Duodenal mucosa (tissue), 2 donors: ENCODE measurements around the gene HLCS.
"Not testable (repeated sequence)": the region's sequence is repeated elsewhere in the genome, so short reads cannot be mapped to it uniquely, and the experiment has no call there.

ENCODE experiments used
- H3K27ac ChIP-seq: one replicate; pipeline ENCODE4 v1.7.0; 2013; ENCODE audit warnings: low read depth, low read length
- H3K27me3 ChIP-seq, 2 donors: one replicate each; pipeline ENCODE4 v1.7.0; 2013; ENCODE audit warnings: low read length in 2 of 2, control low read depth in 1 of 2; ENCODE audit not compliant: insufficient read depth in 2 of 2, control insufficient read depth in 1 of 2
- H3K36me3 ChIP-seq, 2 donors: one replicate each; pipeline ENCODE4 v1.7.0; 2013; ENCODE audit warnings: low read length in 2 of 2, control low read depth in 1 of 2; ENCODE audit not compliant: insufficient read depth in 2 of 2, control insufficient read depth in 1 of 2
- H3K4me1 ChIP-seq, 2 donors: one replicate each; pipeline ENCODE4 v1.7.0; 2013; ENCODE audit warnings: low read length in 2 of 2, control low read depth in 1 of 2; ENCODE audit not compliant: insufficient read depth in 2 of 2, control insufficient read depth in 1 of 2
- H3K4me3 ChIP-seq, 2 donors: one replicate each; pipeline ENCODE4 v1.7.0; 2013; ENCODE audit warnings: low read length in 2 of 2, low read depth in 1 of 2
- H3K9ac ChIP-seq, 2 donors: one replicate each; pipeline ENCODE4 v1.7.0; 2013; ENCODE audit warnings: low read length in 2 of 2, low read depth in 1 of 2
- H3K9me3 ChIP-seq, 2 donors: one replicate each; pipeline ENCODE4 v1.7.0; 2013; ENCODE audit warnings: low read length in 2 of 2, control low read depth in 1 of 2; ENCODE audit not compliant: control insufficient read depth in 1 of 2

The HLCS gene

DNA sequence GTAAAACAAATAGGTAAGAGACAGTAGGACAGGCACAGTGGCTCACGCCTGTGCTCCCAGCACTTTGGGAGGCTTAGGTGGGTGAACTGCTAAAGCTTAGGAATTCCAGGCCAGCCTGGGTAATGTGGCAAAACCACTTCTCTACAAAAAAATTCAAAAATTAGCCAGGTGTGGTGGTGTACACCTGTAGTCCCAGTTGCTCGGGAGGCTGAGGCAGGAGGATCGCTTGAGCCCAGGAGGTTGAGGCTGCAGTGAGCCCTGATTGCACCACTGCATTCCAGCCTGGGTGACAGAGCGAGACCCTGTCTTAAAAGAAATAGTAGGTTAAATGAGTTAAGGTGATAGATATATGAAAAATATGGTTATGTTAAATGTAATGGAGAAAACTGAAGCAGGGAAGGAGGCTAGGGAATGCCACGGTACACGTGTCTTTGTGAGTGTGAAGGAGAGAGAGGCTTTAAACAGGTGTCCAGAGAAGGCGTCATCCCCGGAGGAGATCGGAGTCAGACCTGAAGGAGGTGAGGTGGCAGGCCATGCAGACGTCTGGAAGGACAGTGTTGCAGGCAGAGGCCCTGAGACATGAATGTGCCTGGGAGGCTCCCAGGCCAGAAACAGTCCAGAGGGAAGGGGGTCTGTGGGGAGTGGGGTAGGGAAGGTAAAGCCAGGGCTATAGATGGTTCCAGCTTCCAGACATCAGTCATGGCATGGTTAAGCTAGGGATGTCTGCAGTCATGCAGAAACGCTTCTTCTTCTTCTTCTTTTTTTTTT, 32.8 kb upstream of the HLCS start:
- H3K9ac ChIP-seq = no peak overlapping the region

DNA sequence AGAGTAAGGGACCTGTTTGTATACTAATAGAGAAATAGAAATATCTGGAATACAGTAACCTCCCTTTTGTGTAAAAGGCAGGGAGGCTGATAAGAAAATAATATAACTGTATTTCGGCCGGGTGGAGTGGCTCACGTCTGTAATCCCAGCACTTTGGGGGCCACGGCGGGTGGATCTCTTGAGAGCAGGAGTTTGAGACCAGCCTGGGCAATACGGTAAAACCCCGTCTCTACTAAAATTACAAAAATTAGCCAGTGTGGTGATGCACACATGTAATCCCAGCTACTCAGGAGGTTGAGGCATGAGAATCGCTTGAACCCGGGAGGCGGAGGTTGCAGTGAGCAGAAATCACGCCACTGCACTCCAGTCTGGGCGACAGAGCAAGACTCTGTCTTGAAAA, 28.8 kb upstream of the HLCS start:
- H3K36me3 ChIP-seq, H3K4me1 ChIP-seq, H3K27me3 ChIP-seq, H3K9ac ChIP-seq, H3K9me3 ChIP-seq, H3K27ac ChIP-seq, H3K4me3 ChIP-seq: not testable (repeated sequence)

More for the DNA sequence above, 32.8 kb upstream of the HLCS start:
- Histone ChIP-seq H3K36me3 (no peaks in the 10 kb centered on the region), H3K27me3 (no peaks in the 10 kb centered on the region), H3K9me3 (no peaks in the 10 kb centered on the region), H3K27ac (no peak overlapping the region), H3K4me3 (no peak overlapping the region), H3K4me1 (no peaks in the 10 kb centered on the region)

DNA sequence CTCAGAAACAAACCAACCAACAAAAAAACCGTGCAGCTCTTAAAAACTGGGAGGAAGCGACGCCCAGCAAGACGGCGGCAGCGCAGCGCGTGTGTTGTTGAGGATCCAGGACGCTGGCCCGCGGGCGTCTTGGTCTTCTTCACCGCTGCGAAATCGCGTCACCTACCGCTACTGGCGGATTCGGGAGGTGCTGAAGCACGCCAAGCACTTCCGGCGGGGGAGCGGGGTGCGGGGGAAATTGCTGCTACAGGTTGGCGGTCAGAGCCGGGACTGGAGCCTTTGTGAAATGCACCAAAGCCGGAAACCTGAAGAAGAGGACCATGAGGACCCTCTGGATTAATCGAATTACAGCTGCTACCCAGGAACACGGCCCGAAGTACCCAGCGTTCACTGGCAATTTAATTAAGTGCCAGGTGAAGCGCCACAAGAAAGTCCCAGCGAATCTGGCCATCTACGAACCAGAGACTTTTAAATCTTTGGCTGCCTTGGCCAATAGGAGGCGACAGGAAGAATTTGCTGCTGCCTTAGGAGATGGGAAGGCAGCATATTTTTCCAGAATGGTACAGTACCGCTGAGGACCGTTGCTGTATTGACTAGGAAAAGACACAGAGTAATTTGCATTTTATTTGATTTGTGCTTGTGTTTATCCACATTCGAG, 28.2 kb upstream of the HLCS start:
- Histone ChIP-seq H3K4me1 (no peaks in the 10 kb centered on the region), H3K9ac (no peak overlapping the region), H3K27me3 (no peaks in the 10 kb centered on the region), H3K9me3 (no peaks in the 10 kb centered on the region), H3K4me3 (no peak overlapping the region), H3K27ac (no peak overlapping the region), H3K36me3 (no peaks in the 10 kb centered on the region)

DNA sequence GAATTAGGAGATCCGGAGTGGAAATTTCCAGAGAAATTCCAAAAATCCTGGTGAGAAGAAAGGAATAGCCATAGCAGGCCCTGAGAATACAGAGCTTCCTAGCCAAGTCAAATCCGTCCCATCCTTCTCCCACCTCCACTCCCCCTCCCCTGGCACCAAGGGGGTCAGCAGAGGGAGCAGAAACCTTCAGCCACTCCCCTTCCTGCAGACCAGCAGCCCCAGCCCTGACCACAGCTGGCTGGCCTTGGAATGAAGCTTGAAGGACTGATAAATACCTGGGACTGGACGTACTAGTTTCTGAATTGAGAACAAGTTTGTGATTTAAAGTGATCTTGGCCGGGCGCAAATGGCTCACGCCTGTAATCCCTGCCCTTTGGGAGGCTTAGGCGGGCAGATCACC, 26.2 kb upstream of the HLCS start:
- no peak overlapping the region for H3K27ac ChIP-seq
- no peak overlapping the region for H3K9ac ChIP-seq
- no peaks in the 10 kb centered on the region for H3K36me3 ChIP-seq
- no peak overlapping the region for H3K4me3 ChIP-seq
- no peaks in the 10 kb centered on the region for H3K9me3 ChIP-seq
- no peaks in the 10 kb centered on the region for H3K4me1 ChIP-seq
- no peaks in the 10 kb centered on the region for H3K27me3 ChIP-seq

DNA sequence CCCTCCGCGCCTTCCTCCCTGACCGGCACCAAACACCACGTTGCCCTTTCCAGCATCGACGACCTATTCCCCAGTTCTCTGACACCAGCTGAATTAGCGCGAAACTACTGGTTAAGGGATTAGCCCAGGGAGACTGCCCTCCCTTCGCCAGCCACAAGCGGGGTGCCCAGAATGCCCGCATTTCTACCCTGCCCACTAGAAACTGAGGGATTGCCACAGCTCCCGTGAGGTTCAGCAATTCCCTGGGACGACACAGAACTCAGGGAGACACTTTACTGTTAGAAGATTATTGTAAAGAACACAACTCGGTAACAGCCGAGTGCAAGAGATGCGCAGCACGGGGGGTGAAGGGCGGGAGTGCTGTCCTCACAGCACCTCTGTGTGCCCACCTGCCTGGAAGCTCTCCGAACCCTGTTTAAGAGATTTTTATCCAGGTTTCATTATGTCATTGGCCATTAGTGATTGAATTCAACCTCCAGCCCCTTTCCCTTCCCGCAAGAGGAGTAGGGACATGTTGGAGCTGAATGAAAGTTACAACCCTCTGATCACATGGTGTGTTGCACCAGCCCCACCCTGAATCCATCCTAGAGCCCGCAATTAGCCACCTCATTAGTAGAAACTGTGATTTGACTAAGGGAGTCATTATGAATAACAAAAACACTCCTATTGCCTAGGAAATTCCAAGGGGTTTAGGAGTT, 24.2 kb upstream of the HLCS start:
- no peaks in the 10 kb centered on the region for H3K9me3 ChIP-seq
- H3K27me3 ChIP-seq = no peaks in the 10 kb centered on the region
- H3K27ac ChIP-seq = peak overlapping the region; percentile 87
- no peaks in the 10 kb centered on the region for H3K36me3 ChIP-seq
- H3K9ac ChIP-seq = peak overlapping the region; percentile 61 to 79
- H3K4me3 ChIP-seq = peak overlapping the region; percentile 64 to 73
- H3K4me1 ChIP-seq = no peaks in the 10 kb centered on the region

DNA sequence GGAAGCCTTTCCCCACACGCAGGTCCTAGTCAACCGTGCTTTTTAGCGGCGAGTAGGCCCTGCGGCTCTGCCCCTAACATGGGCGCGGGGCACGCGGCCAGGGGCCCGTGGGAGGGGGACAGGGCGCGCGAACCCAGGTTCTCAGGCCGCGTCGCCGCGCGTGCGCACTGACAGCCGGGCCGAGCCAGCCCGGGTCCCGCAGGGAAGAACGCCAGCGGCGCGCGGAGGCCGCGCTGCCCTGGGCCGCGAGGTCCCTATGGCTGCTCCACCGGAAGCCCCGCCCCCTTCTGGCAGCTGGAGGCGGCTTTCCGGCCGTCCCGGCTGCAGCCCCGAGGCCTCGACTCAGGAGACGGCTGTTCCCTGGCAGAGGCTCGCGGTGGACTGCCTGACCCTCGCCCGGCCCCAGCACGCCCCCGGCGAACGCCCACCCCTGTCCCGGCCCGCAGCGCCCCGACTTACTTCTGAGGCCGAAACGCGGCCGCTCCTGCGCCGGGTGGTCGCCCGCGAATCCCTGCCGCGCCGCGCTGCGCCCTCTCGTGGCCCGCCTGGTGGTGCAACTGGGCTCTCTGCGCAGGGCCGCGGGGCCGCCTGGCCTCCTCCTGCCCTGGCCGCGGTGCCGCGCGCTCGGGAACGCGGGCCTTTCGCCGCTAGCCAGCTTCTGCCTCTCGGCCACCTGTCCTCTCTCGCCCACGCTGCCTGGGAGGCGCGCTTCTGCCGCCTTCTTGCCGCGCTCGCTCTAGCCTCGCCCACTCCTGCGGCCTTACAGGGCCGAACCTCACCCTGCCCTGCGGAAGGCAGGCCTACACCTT, 23.4 kb upstream of the HLCS start:
- no peaks in the 10 kb centered on the region for H3K4me1 ChIP-seq
- H3K36me3 ChIP-seq = no peaks in the 10 kb centered on the region
- H3K27ac ChIP-seq = peak overlapping the region; percentile 87
- H3K9me3 ChIP-seq = no peaks in the 10 kb centered on the region
- H3K9ac ChIP-seq = peak overlapping the region; percentile 61 to 79
- H3K27me3 ChIP-seq = no peaks in the 10 kb centered on the region
- peak overlapping the region; percentile 64 to 73 for H3K4me3 ChIP-seq

DNA sequence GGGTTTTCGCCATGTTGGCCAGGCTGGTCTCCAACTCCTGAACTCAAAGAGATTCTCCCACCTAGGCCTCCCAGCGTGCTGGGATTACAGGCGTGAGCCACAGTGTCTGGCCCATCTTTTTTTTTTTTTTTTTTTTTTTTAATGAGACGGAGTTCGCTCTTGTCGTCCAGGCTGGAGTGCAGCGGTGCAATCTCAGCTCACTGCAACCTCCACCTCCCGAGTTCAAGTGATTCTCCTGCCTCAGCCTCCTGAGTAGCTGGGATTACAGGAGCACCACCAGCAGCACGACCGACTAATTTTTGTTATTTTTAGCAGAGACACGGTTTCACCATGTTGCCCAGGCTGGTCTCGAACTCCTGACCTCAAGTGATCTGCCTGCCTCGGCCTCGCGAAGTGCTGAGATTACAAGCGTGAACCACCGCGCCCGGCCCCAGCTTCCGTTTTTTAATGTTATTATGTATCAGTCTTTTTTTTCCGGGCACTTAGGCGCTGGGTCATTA, 22.8 kb upstream of the HLCS start:
- H3K9me3 ChIP-seq, H3K27me3 ChIP-seq, H3K4me1 ChIP-seq, H3K36me3 ChIP-seq: not testable (repeated sequence)
- Histone ChIP-seq H3K27ac (peak overlapping the region; percentile 62), H3K4me3 (peak overlapping the region; percentile 64 to 73), H3K9ac (peak overlapping the region; percentile 51 to 61)

DNA sequence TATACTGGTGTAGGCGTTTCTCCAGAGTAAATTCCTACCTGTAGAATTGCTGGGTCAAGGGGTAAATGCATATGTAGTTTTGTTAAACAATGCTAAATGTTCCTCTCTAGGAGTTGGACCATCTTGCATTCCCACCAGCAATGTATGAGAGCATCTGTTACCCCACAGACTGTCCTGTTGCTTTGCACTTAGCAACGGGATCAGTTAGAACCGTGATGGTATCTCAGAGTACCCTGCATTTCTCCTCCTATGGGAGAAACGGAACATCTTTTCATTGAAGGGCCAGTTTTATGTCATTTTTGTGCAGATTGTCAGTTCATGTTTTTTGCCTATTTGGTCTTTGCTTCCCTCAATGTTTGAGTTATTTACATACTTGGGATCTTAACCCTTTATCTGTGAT, 22.1 kb upstream of the HLCS start:
- H3K27ac ChIP-seq = no peak overlapping the region
- no peaks in the 10 kb centered on the region for H3K4me1 ChIP-seq
- no peak overlapping the region for H3K9ac ChIP-seq
- H3K36me3 ChIP-seq = no peaks in the 10 kb centered on the region
- no peak overlapping the region for H3K4me3 ChIP-seq
- no peaks in the 10 kb centered on the region for H3K9me3 ChIP-seq
- no peaks in the 10 kb centered on the region for H3K27me3 ChIP-seq

DNA sequence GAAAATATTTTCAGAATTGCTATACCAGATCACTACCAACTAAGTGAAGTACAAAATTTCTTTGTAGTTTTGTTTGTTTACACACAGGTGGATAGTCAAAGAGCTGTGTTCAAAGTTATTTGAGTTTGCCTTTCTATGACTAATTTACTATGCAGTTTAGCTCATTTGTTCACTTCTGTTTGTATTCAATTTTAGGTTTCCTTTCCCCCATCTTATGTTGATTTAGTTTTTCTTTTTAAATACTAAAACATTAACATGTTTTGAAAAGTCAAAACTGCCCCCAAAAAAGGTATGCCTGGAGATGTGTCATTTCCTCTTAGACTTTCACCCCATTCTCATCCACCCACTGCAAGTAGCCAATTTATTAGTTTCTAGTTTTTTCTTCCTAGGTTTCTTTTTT, 21.4 kb upstream of the HLCS start:
- no peak overlapping the region for H3K4me3 ChIP-seq
- no peaks in the 10 kb centered on the region for H3K9me3 ChIP-seq
- H3K36me3 ChIP-seq = no peaks in the 10 kb centered on the region
- H3K4me1 ChIP-seq = no peaks in the 10 kb centered on the region
- no peaks in the 10 kb centered on the region for H3K27me3 ChIP-seq
- no peak overlapping the region for H3K27ac ChIP-seq
- no peak overlapping the region for H3K9ac ChIP-seq
